ENCODE measurements around the gene NIN.

Gene NIN

DNA sequence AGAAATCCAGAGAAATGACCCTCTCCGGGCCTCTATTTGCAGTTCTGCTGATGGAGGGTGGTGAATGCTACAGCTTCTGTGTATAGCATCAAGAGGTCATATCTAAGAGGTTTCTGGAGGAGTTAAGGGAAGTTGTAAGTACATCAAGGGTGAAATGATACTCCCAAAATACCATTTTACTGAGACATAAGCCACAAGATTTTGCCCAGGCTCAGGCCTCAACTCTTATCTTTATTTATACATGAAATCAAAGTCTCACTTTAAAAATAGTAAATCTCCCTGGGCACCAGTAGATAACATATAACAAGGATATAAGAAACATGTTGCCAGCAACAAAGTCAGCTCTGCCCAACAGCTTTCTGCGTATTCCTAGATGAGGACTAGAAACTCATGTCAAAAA lies 40.4 kb downstream of the NIN start:
- no peak for DNase-seq (ENCODE audit: low spot score)

DNA sequence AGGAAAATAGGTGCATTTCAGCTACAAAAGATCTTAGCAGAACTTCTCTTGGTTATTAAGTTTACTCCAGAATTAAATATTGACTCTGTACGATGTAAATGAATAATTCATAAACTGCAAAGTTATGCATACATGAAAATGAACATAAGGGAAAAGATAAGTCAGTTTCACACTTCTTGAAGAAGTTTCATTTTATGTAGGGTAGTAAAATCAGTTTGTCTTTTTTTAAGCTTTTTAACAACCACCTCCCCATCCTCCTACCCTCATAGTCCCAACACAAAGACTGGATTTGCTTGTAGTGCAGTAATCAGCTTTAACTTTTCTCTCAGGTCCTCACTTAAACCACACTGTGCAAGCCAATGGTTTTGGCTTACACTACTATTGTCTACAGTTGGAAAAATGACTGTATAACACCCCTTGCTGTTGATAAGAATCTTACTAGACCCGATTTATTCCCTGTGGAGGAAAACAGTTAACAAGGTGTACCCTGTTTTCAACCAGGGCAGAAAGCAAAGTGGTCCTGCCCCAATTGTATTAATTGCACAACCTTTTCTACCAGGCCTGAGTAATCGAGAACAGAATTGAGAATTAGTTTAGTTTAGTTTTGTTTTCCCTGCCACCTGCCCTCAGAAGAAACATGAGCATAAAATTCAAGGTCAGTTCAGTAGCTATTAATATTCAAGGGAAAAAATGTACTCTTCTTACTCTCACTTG lies 44.1 kb downstream of the NIN start:
- DNase-seq (ENCODE audit: low spot score): peak; percentile 31

DNA sequence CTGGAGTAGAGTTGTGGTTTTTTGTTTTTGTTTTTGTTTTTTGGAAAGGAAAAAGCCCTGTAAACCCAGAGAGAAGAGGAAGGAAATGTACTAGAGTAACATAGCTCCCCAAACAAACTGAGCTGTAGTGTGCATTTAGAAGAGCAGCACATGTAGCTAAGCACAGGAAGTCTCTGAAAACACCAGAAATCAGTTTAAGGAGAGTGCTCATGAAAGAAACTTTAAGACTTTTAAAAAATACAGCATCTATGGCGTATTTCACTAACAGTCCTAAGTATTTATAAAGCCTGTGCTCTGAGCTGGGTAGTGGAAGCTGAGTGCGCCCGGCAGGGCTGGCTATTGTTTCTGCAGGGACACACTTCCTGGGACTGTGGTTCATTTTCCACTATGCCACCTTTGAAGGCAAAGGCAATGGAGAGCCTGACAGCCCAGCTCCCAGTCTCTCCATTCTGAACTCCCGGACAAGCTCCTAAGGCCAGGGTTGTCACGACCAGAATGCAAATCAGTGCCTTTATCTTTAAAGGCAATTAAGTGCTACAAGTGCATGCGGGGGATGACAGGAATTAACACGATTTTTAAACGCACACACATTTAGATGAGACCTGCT lies 45.4 kb downstream of the NIN start:
- DNase-seq (ENCODE audit: low spot score): no peak

DNA sequence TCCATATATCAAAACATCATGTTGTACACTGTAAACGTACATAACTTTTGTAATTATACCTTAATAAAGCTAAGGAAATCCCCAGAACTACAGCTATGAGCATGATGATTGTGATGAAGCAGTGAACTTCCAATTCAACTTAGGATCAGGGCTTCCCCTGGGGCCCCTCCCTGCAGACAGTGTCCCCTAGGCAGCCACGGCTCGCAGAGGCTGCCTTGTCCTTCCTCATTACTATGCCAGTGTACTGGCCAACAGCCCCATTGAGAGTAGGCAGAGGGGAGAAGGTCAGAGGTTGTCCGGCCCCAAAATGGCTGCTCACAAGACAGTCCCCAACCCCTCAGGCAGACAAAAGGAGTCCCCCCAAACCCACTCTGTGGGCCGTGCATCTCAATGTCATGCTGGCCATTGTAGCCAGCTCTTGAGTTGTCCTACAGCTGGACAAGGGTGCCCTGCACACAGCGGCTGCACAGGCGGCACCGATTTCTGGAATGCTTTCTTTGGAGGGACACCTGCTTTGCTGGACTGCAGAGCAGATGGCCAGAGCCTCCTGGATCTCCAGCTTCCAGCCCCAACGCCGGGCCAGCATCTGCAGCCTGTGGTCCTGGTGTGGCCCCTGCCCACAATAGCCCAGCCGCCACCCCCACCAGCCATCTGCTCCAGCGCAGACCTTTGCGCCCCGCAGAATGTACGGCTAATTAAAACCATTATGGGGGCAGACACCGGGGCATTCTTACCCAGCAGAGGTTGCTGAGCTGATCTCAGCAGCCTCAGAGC lies 46.1 kb downstream of the NIN start:
- no peak for DNase-seq (ENCODE audit: low spot score)

DNA sequence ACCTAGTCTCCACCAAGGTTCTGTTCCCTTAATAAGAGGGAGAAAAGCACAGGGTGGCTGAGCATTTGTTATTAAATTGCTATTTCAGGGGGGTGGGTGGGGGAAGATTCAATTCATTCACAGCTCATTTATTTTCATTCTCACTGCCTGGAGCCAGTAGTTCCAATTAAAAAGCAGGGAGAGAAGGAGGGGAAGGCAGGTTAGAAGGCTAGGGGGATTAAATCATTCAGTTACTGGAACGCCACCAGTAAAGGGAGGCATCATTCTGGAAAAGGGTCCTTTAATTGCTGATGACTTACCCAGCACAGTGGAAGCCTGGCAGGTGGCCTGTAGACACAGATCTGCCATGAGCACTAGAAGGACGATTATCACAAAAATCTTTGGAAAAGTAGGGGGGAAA lies 47.4 kb downstream of the NIN start:
- no peak for DNase-seq (ENCODE audit: low spot score)

DNA sequence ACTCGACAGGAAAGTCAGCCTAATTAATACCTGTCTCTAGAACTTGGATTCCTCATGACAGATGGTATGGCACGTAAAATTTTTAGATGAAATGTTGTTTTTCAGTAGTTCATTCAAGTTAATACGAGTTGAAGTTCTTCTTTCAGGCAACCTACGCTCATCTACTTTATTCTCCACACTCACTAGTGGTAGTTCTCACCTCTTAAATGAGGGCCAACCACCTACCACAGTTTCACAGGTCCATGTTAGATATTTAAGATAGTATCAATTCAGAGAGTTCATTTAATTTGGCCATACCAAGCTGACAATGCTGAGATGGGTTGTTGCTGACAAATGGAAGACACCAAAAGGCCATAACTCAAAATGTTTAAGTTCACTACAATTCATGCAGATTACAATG lies 50.6 kb downstream of the NIN start:
- no peak for DNase-seq (ENCODE audit: low spot score)

DNA sequence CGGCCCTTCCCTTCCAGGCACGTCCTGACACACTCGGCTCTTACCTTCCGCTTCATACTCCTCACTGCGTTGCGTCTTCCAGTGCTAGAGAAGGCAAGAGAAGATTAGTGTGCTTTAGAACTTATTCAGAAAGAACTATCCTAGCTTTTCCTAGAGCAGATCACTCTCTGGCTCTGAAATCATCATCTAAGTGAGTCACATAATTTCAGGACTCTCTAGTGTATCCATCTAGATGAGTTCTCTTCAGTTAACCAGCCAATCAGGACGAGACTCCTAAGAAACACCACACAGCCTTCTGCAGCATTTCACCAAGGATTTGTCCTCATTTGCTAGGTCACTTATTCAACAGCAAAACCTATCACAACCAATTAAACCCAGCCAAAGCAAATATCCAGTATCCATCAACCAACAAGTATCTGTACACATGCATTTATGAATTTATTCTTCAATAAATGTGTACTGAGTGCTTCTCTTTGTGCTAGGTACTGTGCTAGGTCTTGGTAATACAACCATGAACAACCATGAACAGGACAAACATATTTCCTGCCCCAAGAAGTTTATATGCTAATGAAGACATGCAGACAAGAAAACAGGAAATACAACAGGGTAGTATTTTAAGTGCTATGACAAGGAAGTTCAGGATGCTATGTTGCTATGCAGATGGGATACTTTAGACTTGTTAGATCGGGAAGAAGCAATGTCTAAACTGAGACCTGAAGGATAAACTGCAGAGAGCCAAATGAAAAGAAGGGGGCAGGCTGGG lies 52.1 kb downstream of the NIN start:
- DNase-seq (ENCODE audit: low spot score): no peak

DNA sequence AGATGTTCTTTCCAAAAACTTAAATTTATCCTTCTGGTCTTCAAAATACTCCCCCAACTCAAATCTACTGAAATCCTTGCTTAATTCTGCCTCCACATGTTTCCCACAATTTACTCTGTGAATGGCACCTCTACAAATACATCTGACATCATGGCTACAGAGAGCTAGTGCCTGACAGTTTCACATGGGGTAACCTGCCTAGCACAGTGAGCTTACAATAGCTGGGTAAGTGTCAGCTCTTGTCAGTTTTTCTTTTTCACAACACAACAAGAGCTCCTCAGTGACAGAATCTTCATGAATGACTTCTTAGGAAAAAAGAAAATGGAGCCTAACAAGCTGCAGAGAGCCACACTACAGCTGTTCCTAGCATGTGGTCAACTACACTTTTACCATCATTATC lies 54.4 kb downstream of the NIN start:
- no peak for DNase-seq (ENCODE audit: low spot score)

DNA sequence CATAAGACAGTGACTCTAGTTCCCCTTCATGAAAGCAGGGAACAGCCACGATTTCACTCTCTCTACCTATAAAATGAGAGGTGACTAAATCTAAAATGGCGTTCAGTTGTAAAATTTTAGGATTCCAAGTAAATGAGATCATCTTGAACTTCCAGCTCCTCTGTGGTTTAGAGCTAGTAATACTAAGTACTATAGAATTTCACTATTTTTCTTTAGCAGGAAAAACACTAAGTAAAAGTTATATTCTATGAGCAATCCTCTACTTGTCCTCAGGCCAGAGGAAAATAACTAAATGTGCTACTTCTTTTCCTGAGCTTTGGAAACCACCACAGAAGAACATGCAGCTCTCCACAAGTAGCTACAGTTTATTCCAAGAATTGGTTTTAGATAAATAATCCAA lies 55.6 kb downstream of the NIN start:
- no peak for DNase-seq (ENCODE audit: low spot score)

DNA sequence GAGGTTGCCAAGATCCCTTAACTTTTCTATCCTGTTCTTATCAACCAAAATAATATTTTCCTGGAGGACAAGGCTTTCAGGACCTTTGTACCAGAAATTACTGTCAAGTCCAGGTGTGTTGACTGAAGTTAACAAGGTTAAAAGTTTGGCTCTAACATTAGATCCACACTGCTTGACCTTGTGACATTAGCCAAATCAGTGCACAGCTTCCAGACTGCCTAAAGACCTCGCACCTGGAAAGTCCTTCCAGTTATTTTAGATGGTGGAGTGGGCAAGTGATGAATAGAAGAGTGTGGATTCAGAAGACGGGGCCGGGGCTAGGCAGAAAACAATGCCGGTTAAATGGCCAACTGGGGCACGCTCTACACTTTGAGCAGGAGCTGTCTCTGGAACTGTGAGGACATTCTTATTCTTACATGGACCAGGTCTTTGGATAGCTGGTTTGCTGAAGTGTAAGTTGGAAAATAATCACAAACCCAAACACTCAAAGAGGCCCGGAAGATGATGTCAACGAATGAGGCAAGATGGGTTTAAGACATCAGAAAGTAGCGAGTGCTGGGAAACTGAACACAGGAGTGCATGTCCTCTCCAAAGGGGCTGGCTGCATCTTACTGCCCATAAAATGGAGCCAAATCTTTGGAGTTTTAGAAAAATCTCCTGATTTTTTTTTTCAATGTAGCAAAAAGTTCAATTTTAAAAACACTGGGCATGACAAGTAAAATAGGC lies 56.3 kb downstream of the NIN start:
- DNase-seq (ENCODE audit: low spot score): no peak

DNA sequence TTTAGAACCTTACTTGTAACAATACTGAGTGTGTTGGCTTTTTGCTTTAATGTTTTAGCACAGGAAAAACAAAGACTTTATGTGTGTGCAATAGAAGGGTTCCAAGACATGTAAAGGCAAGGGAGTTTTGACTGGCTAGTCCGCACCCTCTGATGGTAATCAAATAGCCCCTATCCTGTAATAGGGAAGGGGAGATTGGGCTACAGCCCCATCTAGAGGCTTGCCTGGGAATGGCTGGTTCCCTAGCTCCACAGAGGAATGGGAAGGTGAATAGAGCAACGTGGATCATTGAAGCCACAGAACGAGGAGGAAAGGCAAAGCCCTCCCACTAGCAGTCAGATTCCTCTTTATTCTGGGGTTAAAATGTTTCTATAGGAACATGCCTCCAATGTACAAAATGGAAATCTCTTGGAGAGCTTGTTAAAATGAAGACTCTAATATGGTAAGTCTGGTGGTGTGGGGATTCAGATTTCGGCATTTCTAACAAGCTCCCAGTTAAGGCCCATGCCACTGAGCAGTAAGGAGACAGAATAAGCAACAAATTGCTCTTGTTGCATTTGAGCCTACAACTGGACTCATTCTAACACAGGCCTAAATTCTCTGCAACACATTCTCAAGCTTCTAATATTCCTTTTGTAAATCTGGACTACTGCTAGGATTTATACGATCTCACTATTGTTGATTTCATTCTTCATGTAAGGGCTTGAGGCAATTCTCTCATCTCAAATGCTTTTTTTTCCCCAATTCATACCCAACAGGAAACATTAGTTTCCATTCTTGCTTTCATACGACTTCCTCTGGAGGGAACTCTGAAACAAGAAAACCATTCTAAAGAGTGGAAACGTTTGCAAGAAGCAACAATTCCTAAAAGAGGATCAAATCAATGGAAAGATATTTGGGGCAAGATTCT lies 57.1 kb downstream of the NIN start:
- peak; percentile 49 for DNase-seq (ENCODE audit: low spot score)

DNA sequence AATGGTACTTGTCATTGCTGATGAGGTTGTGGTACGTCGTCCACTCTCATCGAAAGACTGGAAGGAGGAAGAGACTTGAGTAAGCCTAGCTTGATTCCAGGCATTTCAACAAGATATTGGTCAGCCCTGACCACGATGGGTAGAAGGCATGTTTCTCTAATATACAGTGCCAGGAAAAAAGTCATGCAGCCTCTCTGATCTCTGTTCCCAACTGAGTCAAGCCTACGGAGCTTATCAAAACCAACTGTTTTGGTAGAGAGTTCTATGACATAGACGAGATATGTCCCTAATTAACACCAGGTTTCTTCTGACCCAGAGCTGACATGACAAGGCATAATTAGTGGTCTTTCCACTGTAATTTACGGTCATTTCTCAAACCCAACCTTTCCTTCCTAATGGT lies 58.5 kb downstream of the NIN start:
- no peak for DNase-seq (ENCODE audit: low spot score)

DNA sequence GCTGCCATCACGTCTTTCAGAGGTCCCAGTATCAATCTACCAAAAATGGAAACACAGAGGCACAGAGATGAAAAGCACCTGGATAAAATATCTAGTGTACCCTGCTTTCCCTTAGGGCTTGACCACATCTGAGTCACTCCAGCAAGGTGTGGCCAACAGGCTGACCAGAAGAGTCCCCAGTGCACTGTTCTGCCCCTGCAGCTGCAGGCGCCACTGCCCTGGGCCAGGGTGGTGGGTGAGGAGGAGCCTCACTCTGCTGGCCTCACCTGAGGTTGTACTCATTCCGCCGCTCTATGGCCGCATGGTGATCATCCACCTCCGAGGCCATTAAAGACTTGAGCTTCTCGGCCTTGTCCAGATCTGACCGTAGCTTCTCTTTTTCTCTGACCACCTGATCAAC lies 60.4 kb downstream of the NIN start:
- no peak for DNase-seq (ENCODE audit: low spot score)

DNA sequence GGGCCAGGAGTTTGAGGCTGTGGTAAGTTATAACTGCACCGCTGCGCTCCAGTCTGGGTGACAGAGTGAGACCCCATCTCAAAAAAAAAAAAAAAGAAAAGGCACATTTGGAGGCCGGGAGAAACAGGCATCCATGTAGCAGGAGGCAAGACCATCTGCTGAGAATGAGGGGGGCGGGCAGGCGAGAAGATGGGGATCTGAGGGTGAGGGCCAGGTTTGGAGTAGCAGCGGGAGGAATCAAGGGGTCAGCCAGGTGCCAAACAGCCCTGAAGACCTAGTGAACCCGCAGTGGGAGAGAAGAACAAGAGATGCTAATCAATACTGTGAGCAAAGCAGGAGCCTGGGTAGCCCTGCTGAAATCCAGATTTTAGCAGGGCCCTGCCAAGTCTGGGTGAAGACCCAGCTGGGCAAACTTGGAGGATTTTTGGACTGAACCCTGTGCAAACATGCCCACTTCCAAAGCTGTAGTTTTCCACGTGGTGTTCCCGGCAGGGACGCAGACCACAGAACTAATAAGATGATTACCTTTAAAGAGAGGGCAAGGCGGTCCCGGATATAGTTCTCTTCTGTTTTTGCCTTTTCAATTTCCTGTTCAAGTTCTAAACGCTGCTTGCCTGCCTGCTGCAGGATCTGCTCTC lies 61.0 kb downstream of the NIN start:
- DNase-seq (ENCODE audit: low spot score): no peak

DNA sequence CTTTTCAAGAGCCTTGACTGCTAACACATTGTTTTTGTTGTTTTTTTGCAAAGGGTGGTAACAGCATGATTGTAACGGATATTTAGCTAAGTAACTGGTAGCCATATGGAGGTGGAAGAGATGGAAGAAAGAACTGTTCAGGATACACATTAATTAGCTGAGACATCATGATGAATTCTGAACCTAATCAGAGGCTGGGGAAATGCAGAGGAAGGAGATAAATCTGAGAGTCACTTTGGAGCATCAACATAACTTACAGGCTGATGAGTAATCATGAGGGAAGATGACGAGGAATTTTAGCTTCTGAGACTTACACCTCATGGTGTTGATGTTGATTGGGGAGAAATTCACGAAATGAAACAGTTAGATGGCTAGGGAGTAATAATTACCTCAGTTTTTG lies 62.3 kb downstream of the NIN start:
- no peak for DNase-seq (ENCODE audit: low spot score)

DNA sequence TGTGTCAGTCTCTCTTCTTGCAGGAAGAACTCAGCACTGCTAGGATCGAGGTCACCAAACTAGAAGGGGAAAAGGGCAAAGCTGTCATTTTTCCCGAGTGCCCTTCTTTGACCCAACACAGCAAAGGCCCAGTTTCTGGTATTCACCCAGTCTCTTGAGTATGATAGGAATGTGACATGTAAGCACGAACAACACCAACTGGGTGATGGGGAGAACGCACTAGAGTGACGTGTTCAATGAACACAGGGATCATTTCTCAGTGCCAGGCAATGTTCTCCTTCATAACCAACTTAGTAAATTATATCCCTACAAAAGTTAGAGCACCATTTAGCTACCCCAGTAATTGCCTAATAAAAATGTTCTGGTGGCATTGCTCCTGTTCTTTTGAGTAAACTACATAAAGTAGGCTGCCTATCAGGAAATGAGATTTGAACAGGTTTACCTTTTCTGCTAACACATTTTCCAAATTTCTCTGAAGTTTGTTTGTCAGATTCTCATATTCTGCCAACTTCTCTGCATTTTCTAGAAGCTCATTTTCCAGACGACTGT lies 64.5 kb downstream of the NIN start:
- no peak for DNase-seq (ENCODE audit: low spot score)

DNA sequence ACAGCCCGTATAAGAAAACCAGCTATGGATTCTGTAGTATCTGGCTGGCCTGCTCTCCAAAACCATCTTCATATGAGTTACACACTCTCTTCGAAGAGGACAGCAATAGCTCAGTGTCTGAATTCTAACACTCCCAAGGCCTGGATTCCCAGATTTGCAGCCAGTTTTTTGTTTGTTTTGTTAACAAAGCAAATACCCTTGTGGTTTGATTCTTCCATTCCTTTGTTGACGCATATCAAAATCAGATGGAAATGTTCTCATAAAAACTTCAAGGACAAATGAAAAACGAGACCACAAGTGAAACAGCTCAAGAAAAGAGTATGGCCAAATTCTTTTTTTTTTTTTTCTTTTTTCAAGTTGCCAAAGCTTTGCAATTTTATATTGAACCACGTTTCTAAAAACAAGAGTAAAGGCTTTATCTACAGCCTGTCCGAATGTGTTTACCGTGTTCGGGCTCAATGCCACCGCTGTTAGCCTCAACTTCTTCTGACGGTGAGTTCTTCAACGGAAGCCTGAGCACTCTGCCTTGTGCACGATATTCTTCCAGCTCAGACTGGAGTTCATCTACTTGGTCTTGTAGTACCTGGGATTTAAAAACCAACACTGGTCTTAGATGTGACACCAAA lies 67.5 kb downstream of the NIN start:
- DNase-seq (ENCODE audit: low spot score): no peak

DNA sequence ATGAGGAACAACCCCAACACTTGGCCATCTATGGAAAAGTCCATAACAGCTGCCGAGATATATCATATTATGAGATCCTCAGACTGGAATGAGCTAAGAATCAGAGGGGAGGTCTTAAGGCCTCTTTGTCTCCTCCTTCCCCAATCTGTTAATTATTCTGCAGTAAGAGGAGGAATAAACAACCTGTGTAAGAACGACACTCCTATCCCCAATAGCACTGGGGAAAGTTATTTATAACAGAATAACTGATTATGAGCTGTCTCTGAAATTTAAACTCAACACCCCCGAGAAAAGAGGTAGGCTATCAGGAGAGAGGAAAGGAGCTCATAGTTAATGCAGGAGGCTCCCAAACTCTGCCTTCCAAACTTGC lies 68.0 kb downstream of the NIN start:
- no peak for DNase-seq (ENCODE audit: low spot score)

DNA sequence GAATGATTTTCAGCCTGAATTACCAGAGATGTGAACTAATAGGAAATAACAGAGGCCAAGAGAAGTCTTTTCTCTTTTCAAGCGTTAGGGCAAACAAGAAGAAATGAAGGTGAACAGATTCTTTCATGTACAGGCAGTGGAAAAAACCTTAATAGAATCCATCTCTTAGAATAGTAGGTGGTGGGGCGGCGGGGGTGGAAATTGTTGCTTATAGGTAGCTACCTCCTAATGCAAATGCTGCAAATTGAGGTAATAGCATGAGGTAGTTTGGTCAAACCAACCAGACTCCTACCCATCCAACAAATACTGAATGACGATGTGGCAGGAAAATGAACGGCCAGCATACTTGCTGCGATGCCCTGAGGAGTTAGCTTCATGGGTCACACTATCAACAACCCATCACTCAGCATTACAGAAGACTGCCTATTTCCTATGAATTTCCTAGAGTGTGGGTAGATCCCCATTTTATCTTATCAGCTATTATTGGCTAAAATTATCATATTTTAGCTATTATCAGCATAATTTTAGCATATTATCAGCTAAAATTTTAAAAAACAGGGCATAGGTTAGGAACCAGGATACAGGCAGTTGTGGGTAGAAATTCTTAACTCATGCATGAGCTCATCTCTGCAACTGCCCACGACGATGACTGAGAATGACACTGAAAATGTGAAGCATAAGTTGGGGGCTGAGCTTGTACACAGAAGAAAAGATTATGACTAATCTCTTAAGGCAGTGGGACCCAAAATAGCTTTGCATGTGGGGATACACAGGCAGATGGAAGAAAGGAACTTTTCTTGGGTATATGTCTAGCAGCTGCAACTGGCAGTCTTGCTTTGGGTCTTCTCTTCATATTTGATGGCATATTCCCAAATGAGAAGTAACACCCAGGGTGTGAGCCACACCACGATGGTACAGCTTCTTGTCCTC lies 68.7 kb downstream of the NIN start:
- DNase-seq (ENCODE audit: low spot score): peak; percentile 82

Measured in activated CD4-positive, alpha-beta T cell treated with anti-CD3 and anti-CD28 coated beads, Interleukin-2, Interleukin-4, amounts not matched to agents 100 ng/mL and 50 ng/mL, durations not matched to agents 16 hours and 8 hours (primary cell).